Measurements from ENCODE around the gene TRIM65. TPM values are rescaled to one million over a fixed set of nuclear protein-coding genes. Genes with fewer than 3 reads are reported as not detected.

TRIM65 gene
- total and polyA plus RNA-seq, 2 of the 13 experiments (the other 11 are each of a cell fraction or from before 2014, with no cell fraction given) = 10.3 to 22.4 TPM

- TF ChIP-seq ZFY (CRISPR knock-in tag; IDR thresholded peaks at IDR 0.05) (peak; percentile 89), KDM4B (CRISPR knock-in tag; IDR thresholded peaks at IDR 0.05) (peak; percentile 91; the same call in 1 of the 2 replicates), ZNF451 (CRISPR knock-in tag; IDR thresholded peaks at IDR 0.05) (peak; percentile 58), CENPT (CRISPR knock-in tag; IDR thresholded peaks at IDR 0.05; ENCODE audit: low read depth) (peak; percentile 96), REXO4 (CRISPR knock-in tag; IDR thresholded peaks at IDR 0.05; ENCODE audit: borderline replicate concordance) (peak; percentile 88; the same call in 1 of the 2 replicates), DPF2 (CRISPR knock-in tag; IDR thresholded peaks at IDR 0.05; ENCODE audit: borderline replicate concordance, low read depth) (0 out of 2 replicates have a peak, but pooled peaks have one; percentile 34), TGIF2 (CRISPR knock-in tag; IDR thresholded peaks at IDR 0.05) (peak; percentile 83), ZKSCAN1 (IDR thresholded peaks at IDR 0.05; ENCODE audit: low read length) (no peak)
- TF ChIP-seq, protein P1, sequence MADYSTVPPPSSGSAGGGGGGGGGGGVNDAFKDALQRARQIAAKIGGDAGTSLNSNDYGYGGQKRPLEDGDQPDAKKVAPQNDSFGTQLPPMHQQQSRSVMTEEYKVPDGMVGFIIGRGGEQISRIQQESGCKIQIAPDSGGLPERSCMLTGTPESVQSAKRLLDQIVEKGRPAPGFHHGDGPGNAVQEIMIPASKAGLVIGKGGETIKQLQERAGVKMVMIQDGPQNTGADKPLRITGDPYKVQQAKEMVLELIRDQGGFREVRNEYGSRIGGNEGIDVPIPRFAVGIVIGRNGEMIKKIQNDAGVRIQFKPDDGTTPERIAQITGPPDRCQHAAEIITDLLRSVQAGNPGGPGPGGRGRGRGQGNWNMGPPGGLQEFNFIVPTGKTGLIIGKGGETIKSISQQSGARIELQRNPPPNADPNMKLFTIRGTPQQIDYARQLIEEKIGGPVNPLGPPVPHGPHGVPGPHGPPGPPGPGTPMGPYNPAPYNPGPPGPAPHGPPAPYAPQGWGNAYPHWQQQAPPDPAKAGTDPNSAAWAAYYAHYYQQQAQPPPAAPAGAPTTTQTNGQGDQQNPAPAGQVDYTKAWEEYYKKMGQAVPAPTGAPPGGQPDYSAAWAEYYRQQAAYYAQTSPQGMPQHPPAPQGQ (CRISPR knock-in tag; IDR thresholded peaks at IDR 0.05; ENCODE audit: borderline replicate concordance) = peak; percentile 84; the same call in 1 of the 2 replicates
Observed at GRCh38 chr17:75855310-75856061, 41.3 kb downstream of the TRIM65 start, which contains the start of gene WBP2 (continued).

- Histone ChIP-seq H3K36me3 (replicated peaks in 1 of 2; ENCODE audit: control insufficient read depth in 1 of 2, insufficient read depth in 2 of 2, low read length in 2 of 2) (peaks cover 3 to 13% of the 10 kb centered on the region in 2 experiments; a peak in 4 of 5 replicates), H3K4me3 (replicated peaks in 1 of 3; ENCODE audit: insufficient read depth in 1 of 3, low read depth in 2 of 3, low read length in 3 of 3) (peak overlapping the region; percentile 79 to 90 (median 90)), H4K20me1 (ENCODE audit: insufficient read depth, low read length) (peaks cover 4% of the 10 kb centered on the region; the same call in 1 of the 2 replicates), H3K79me2 (ENCODE audit: insufficient read depth, low read length) (peaks cover 17% of the 10 kb centered on the region), H3K27me3 (ENCODE audit: control insufficient read depth in 1 of 2, insufficient read depth in 2 of 2, low read length in 2 of 2) (no peaks in the 10 kb centered on the region; a peak in 1 of 5 replicates), H3K27ac (ENCODE audit: extremely low read length, insufficient read depth, low read length) (peak overlapping the region; percentile 64), H3K4me2 (ENCODE audit: low read depth, low read length) (peak overlapping the region; percentile 92), H3K9ac (ENCODE audit: insufficient read depth, low read depth, low read length) (peak overlapping the region; percentile 78), H2AFZ (ENCODE audit: low read length) (no peak overlapping the region), H3K4me1 (ENCODE audit: insufficient read depth, low read length) (peaks cover 52% of the 10 kb centered on the region), H3K9me3 (ENCODE audit: low read length) (no peaks in the 10 kb centered on the region)
- intact Hi-C loops (cut with micrococcal nuclease; ENCODE audit: unreplicated experiment) = loop anchor here (2.0 to 5.0 kb wide), 3 partner anchors 14 to 37 kb away; no protein-coding TSS in a partner anchor
- ChIA-PET CTCF (ENCODE audit: low intra/inter-chr PET ratio, low total read pairs) (no interaction called here), POLR2A (interaction anchor here (0.6 to 12.8 kb wide), 36 partner anchors 9 to 399 kb away, joined by 3 to 454 read pairs (median 6); partner anchors contain the start of genes ACOX1, GALK1, MRPL38 and RECQL5)
- BruUV-seq (replicated peaks) = no TSS peak
- in situ Hi-C loops (cut with HindIII; ENCODE audit: extremely low pct_ligation_motif_present, low pct_unique_long_range_greater_than_20kb) = no loop called here
- FAIRE-seq = no peak
- 0% methylated on average over 19 of the region's 19 CpGs for WGBS (ENCODE audit: low lambda C conversion rate)
- ATAC-seq = peak; percentile 6
- no peak for DNase-seq (ENCODE audit: low spot score)
- TF ChIP-seq IRX3 (CRISPR knock-in tag; IDR thresholded peaks at IDR 0.05; ENCODE audit: borderline replicate concordance, low read depth) (no peak), PHF21A (CRISPR knock-in tag; IDR thresholded peaks at IDR 0.05) (no peak), HMG20A (CRISPR knock-in tag; IDR thresholded peaks at IDR 0.05; ENCODE audit: borderline replicate concordance) (no peak), SALL2 (CRISPR knock-in tag; IDR thresholded peaks at IDR 0.05) (no peak), PATZ1 (CRISPR knock-in tag; IDR thresholded peaks at IDR 0.05) (peak; percentile 62), ZNF264 (CRISPR knock-in tag; IDR thresholded peaks at IDR 0.05) (no peak)
- TF ChIP-seq, protein P2, sequence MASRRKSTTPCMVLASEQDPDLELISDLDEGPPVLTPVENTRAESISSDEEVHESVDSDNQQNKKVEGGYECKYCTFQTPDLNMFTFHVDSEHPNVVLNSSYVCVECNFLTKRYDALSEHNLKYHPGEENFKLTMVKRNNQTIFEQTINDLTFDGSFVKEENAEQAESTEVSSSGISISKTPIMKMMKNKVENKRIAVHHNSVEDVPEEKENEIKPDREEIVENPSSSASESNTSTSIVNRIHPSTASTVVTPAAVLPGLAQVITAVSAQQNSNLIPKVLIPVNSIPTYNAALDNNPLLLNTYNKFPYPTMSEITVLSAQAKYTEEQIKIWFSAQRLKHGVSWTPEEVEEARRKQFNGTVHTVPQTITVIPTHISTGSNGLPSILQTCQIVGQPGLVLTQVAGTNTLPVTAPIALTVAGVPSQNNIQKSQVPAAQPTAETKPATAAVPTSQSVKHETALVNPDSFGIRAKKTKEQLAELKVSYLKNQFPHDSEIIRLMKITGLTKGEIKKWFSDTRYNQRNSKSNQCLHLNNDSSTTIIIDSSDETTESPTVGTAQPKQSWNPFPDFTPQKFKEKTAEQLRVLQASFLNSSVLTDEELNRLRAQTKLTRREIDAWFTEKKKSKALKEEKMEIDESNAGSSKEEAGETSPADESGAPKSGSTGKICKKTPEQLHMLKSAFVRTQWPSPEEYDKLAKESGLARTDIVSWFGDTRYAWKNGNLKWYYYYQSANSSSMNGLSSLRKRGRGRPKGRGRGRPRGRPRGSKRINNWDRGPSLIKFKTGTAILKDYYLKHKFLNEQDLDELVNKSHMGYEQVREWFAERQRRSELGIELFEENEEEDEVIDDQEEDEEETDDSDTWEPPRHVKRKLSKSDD (CRISPR knock-in tag; IDR thresholded peaks at IDR 0.05; ENCODE audit: low read depth) = no peak
Observed at GRCh38 chr17:75854881-75855309, 41.9 kb downstream of the TRIM65 start.

Data from HepG2 (cell line).